Stomach (tissue), 9 donors: ENCODE measurements around the gene VEGFC. TPM values are rescaled to one million over a fixed set of nuclear protein-coding genes. Genes with fewer than 3 reads are reported as not detected.

ENCODE experiments used
- DNase-seq, 2 donors: peaks; one replicate each; pipeline versions ENCODE4 v3.0.0 to v3.0.0-alpha.2; 2013 to 2019
- H3K27ac ChIP-seq, 5 donors: fragments of 200-600 bp in 4 of 5; sonication (generic) in 4 of 5; one replicate each; pipeline ENCODE4 v1.5.1; 2013 to 2019; ENCODE audit warnings: mild to moderate bottlenecking in 1 of 5, moderate library complexity in 1 of 5
- H3K27me3 ChIP-seq, 3 donors: fragments of 200-600 bp; sonication (generic); one replicate each; pipeline ENCODE4 v1.5.1; 2017 to 2019; ENCODE audit warnings: mixed run types in 1 of 3
- H3K36me3 ChIP-seq, 4 donors: fragments of 200-600 bp; sonication (generic); 1 replicate in 3 of 4; 2 replicates in 1 of 4; pipeline ENCODE4 v1.5.1; 2016 to 2019
- H3K4me1 ChIP-seq, 4 donors: fragments of 200-600 bp; sonication (generic); one replicate each; pipeline ENCODE4 v1.5.1; 2016 to 2019
- H3K4me3 ChIP-seq, 4 donors: fragments of 200-600 bp; sonication (generic) in 3 of 4; one replicate each; pipeline ENCODE4 v1.5.1; 2016 to 2019; ENCODE audit warnings: mild to moderate bottlenecking in 1 of 4
- H3K9me3 ChIP-seq, 4 donors: fragments of 200-600 bp; sonication (generic); one replicate each; pipeline ENCODE4 v1.5.1; 2016 to 2019
- EP300 ChIP-seq: sonication (generic); formaldehyde crosslinking; IDR thresholded peaks from one replicate; pipeline ENCODE4 v1.6.1; 2017; ENCODE audit warnings: antibody characterized with exemption
- POLR2A ChIP-seq, 4 donors: fragments of 450-650 bp; IDR thresholded peaks; one replicate each; pipeline ENCODE4 v1.6.1; 2016; ENCODE audit warnings: antibody characterized with exemption in 4 of 4, control low read depth in 2 of 4, mild to moderate bottlenecking in 1 of 4, moderate library complexity in 1 of 4
- POLR2AphosphoS5 ChIP-seq, 3 donors: sonication (generic); formaldehyde crosslinking; IDR thresholded peaks; one replicate each; pipeline ENCODE4 v1.6.1; 2016; ENCODE audit warnings: antibody characterized with exemption in 3 of 3
- WGBS, 5 donors: extraction: QIAGEN DNeasy Blood & Tissue Kit in 3 of 5; methylation state at CpG; one replicate each; pipeline versions ENCODE4 v1.1.5 to v1.1.7; 2013 to 2018; 5-methylcytosine and 5-hydroxymethylcytosine counted together
- intact Hi-C: fragments of 100-400 bp; cut with DNase I; formaldehyde crosslinking; loops from one replicate; pipeline ENCODE4 v1.15.1; 2023; ENCODE audit warnings: low total_unique reads
- polyA plus RNA-seq, 3 donors: library from polyadenylated mRNA; stranded (reverse); fragments of 200-250 nt; gene quantifications; one replicate each; pipeline ENCODE4 v1.2.3, GENCODE V29; 2013
- total RNA-seq, 5 donors: library from RNA; depleted of rRNA; stranded (reverse); fragments of >200 nt; gene quantifications; one replicate each; pipeline versions ENCODE4 v1.1.0 to v1.2.3, GENCODE V29; 2014 to 2016
- TF ChIP-seq, protein P1 (sequence below), 7 experiments: fragments of 450-650 bp in 4 of 7; fragments of 200-600 bp in 3 of 7; sonication (generic) in 3 of 7; IDR thresholded peaks; one replicate each; pipeline ENCODE4 v1.5.1; 2016 to 2019; ENCODE audit warnings: antibody characterized with exemption in 7 of 7, control low read depth in 2 of 7, mild to moderate bottlenecking in 1 of 7
- donor health status: healthy with polysubstance abuse.
- donor health status: Bipolar disorder and iron deficiency.
- donor health status: healthy.

The VEGFC gene
- total and polyA plus RNA-seq, 8 donors: 0.45 to 6.4 (median 1.3) TPM; not detected in 2

DNA sequence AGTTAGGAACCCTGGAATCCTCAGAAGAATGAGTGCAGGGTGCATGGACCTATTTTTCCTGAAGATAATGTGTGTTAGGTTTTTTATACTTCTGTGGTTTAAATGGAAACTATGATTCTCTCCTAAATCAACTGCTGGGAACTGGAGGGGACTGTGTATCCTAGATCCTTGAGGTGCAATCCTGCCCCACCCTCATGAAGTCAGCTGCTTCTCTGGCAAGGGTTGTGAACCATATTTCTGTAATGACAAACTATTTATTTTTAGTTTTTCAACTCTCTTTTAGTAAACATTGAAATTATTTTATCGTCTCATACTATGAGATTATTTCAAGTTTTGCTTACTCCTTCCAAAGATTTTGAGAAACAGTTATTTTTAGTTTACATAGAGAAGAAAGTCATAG, 25.8 kb upstream of the VEGFC start:
- H3K4me1 ChIP-seq: no peaks in the 10 kb centered on the region
- H3K27me3 ChIP-seq: no peaks in the 10 kb centered on the region

DNA sequence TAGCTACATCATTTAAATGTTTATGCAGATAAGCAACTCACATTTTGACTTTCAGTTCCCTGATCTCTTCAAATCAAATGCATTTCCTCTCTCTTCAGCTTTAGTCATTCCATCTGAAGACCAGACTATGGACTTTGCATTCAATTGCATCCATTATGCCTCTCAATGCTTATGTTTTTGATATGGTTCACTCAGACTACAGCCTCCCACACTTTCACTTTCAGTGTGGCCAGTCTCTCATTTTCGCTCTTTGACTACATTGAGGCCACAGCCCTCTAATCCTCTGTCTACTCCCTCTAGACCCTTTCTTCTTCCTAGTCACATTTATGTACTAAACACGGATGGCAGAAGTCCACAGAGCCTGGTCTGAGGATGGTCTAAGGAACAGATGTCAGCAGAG, 24.5 kb upstream of the VEGFC start:
- H3K4me1 ChIP-seq: no peaks in the 10 kb centered on the region
- DNase-seq: no peak
- no peaks in the 10 kb centered on the region for H3K27me3 ChIP-seq
- intact Hi-C loops: no loop called here
- no peaks in the 10 kb centered on the region for H3K9me3 ChIP-seq
- 76 to 86% (median 83%) methylated on average over 2 of the region's 2 CpGs for WGBS, 5 donors
- H3K36me3 ChIP-seq: no peaks in the 10 kb centered on the region
- H3K4me3 ChIP-seq: no peak overlapping the region
- no peak overlapping the region for H3K27ac ChIP-seq
- TF ChIP-seq POLR2A (IDR thresholded peaks at IDR 0.05): no peak
- TF ChIP-seq, protein P1, sequence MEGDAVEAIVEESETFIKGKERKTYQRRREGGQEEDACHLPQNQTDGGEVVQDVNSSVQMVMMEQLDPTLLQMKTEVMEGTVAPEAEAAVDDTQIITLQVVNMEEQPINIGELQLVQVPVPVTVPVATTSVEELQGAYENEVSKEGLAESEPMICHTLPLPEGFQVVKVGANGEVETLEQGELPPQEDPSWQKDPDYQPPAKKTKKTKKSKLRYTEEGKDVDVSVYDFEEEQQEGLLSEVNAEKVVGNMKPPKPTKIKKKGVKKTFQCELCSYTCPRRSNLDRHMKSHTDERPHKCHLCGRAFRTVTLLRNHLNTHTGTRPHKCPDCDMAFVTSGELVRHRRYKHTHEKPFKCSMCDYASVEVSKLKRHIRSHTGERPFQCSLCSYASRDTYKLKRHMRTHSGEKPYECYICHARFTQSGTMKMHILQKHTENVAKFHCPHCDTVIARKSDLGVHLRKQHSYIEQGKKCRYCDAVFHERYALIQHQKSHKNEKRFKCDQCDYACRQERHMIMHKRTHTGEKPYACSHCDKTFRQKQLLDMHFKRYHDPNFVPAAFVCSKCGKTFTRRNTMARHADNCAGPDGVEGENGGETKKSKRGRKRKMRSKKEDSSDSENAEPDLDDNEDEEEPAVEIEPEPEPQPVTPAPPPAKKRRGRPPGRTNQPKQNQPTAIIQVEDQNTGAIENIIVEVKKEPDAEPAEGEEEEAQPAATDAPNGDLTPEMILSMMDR (IDR thresholded peaks at IDR 0.05): no peak
- TF ChIP-seq EP300: no peak

More for the DNA sequence above, 25.8 kb upstream of the VEGFC start:
- intact Hi-C loops: no loop called here
- TF ChIP-seq POLR2AphosphoS5 (IDR thresholded peaks at IDR 0.05) (no peak), POLR2A (IDR thresholded peaks at IDR 0.05) (no peak), EP300 (no peak)
- TF ChIP-seq, protein P1 (IDR thresholded peaks at IDR 0.05): no peak
- Histone ChIP-seq H3K36me3 (no peaks in the 10 kb centered on the region), H3K27ac (no peak overlapping the region), H3K9me3 (no peaks in the 10 kb centered on the region), H3K4me3 (no peak overlapping the region)
- DNase-seq: no peak
- WGBS, 5 donors: 58 to 82% (median 66%) methylated on average over 1 of the region's 1 CpG

DNA sequence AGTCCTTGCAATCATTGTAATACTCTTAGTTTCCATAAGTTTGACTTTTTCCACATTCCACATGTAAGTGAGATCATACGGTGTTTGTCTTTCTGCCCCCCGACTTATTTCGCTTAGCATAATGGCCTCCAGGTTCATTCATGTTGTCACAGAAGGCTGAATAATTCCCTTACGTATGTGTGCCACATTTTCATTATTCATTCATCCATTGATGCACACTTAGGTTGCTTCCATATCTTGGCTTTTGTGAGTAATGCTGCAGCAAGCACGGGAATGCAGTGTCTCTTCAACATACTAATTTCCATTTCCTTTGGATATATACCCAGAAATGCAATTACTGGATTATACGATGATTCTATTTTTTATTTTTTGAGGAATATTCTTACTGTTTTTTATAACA, 22.0 kb upstream of the VEGFC start:
- Histone ChIP-seq H3K27ac (no peak overlapping the region), H3K9me3 (no peaks in the 10 kb centered on the region), H3K4me3 (no peak overlapping the region), H3K27me3 (no peaks in the 10 kb centered on the region), H3K4me1 (no peaks in the 10 kb centered on the region), H3K36me3 (no peaks in the 10 kb centered on the region)
- TF ChIP-seq POLR2A (IDR thresholded peaks at IDR 0.05) (no peak), EP300 (no peak), POLR2AphosphoS5 (IDR thresholded peaks at IDR 0.05) (no peak)
- TF ChIP-seq, protein P1 (IDR thresholded peaks at IDR 0.05): no peak
- intact Hi-C loops: no loop called here
- 83 to 90% (median 88%) methylated on average over 6 of the region's 6 CpGs for WGBS, 5 donors
- DNase-seq: no peak

DNA sequence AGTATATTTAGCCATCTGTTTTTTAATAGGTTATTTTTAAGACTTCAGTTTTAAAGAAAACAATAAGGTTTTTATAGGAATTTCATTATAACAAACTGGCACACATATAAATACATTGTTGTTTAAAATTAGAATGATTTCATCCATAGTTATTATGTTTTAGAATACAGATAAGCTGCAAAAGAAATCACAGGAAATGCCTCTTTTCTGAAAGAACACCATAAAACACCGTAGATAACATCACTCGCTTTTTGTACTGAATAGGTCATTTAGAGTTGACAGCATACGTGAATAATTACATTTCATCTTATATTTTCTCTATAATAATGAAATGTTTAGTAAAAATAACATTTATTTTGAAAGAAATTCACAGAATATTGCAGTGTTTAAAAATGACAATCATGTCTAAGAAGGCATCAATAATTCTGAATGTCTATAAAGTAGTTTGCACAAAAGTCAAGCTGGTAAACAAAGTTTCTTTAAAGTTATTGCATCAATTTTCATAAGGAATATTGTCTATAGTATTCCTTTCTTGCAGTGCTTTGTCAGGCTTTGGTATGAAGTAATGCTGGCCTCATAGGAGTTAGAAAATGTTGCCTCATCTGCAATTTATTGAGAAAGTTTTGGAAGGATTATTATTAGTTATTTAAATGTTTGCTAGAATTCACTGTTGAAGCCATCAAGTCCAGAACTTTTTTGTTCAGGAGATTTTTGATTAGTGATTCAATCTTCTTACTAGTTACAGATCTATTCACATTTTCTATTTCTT, 17.9 kb upstream of the VEGFC start:
- H3K27me3 ChIP-seq: no peaks in the 10 kb centered on the region
- 58 to 69% (median 65%) methylated on average over 3 of the region's 3 CpGs for WGBS, 5 donors
- peaks cover 0 to 10% (median 6%) of the 10 kb centered on the region in 4 donors for H3K9me3 ChIP-seq
- TF ChIP-seq, protein P1 (IDR thresholded peaks at IDR 0.05): no peak
- no peaks in the 10 kb centered on the region for H3K36me3 ChIP-seq
- DNase-seq: no peak
- no peaks in the 10 kb centered on the region for H3K4me1 ChIP-seq
- H3K4me3 ChIP-seq: no peak overlapping the region
- H3K27ac ChIP-seq: no peak overlapping the region
- intact Hi-C loops: no loop called here
